ENCODE data around the gene GTF3C4. TPM values are rescaled to one million over a fixed set of nuclear protein-coding genes. Genes with fewer than 3 reads are reported as not detected.

The GTF3C4 gene
- total RNA-seq, 2 donors from 2014 or later: 28.5 to 29.3 TPM

- H3K9me3 ChIP-seq (ENCODE audit: control insufficient read depth, low read length): peaks cover 37% of the 10 kb centered on the region
- Mint-ChIP-seq H3K36me3 (ENCODE audit: low read depth) (peaks cover 41% of the 10 kb centered on the region), H3K27ac (no peak overlapping the region), H3K9me3 (no peaks in the 10 kb centered on the region), H3K27me3 (ENCODE audit: insufficient read depth) (no peaks in the 10 kb centered on the region), H3K4me1 (peaks cover 7% of the 10 kb centered on the region), H3K4me3 (no peak overlapping the region)
- H3K27ac ChIP-seq (ENCODE audit: low read depth, low read length): no peak overlapping the region
- no peaks in the 10 kb centered on the region for H3K27me3 ChIP-seq (ENCODE audit: control insufficient read depth, insufficient read depth, low read length, poor library complexity, severe bottlenecking)
- no peak for TF ChIP-seq CTCF (conservative IDR thresholded peaks at IDR 0.05)
- no peak overlapping the region for H3K9ac ChIP-seq (ENCODE audit: extremely low read depth, low read length, poor library complexity, severe bottlenecking)
- no peak for DNase-seq
- H3K4me1 ChIP-seq (ENCODE audit: control insufficient read depth, insufficient read depth, low read length): no peaks in the 10 kb centered on the region
- peak overlapping the region; percentile 70 for H3K4me3 ChIP-seq (ENCODE audit: low read length)
- H3K36me3 ChIP-seq (ENCODE audit: control insufficient read depth, insufficient read depth, low read length): peaks cover 71% of the 10 kb centered on the region
- 95% methylated on average over 4 of the region's 4 CpGs for WGBS, 2 experiments (ENCODE audit: insufficient coverage in 1 of 2, insufficient read length in 1 of 2)
Observed at GRCh38 chr9:132674485-132674884, 4.2 kb downstream of the GTF3C4 start.

- Mint-ChIP-seq H3K4me3 (no peak overlapping the region), H3K27ac (no peak overlapping the region), H3K36me3 (ENCODE audit: low read depth) (peaks cover 63% of the 10 kb centered on the region), H3K9me3 (no peaks in the 10 kb centered on the region), H3K27me3 (ENCODE audit: insufficient read depth) (no peaks in the 10 kb centered on the region), H3K4me1 (no peaks in the 10 kb centered on the region)
- 94% methylated on average over 8 of the region's 8 CpGs for WGBS, 2 experiments (ENCODE audit: insufficient coverage in 1 of 2, insufficient read length in 1 of 2)
- Histone ChIP-seq H3K9ac (ENCODE audit: extremely low read depth, low read length, poor library complexity, severe bottlenecking) (no peak overlapping the region), H3K27me3 (ENCODE audit: control insufficient read depth, insufficient read depth, low read length, poor library complexity, severe bottlenecking) (no peaks in the 10 kb centered on the region), H3K4me1 (ENCODE audit: control insufficient read depth, insufficient read depth, low read length) (no peaks in the 10 kb centered on the region), H3K36me3 (ENCODE audit: control insufficient read depth, insufficient read depth, low read length) (peaks cover 86% of the 10 kb centered on the region), H3K27ac (ENCODE audit: low read depth, low read length) (no peak overlapping the region), H3K9me3 (ENCODE audit: control insufficient read depth, low read length) (peaks cover 31% of the 10 kb centered on the region), H3K4me3 (ENCODE audit: low read length) (no peak overlapping the region)
- no peak for DNase-seq
- TF ChIP-seq CTCF (conservative IDR thresholded peaks at IDR 0.05): no peak
Observed at GRCh38 chr9:132677976-132678375, 7.7 kb downstream of the GTF3C4 start.

- no peaks in the 10 kb centered on the region for H3K4me1 Mint-ChIP-seq
- H3K4me3 Mint-ChIP-seq: no peak overlapping the region
- no peak overlapping the region for H3K27ac ChIP-seq (ENCODE audit: low read depth, low read length)
Observed at GRCh38 chr9:132679946-132680625, 9.8 kb downstream of the GTF3C4 start.

More at GRCh38 chr9:132679946-132680625, 9.8 kb downstream of the GTF3C4 start:
- Histone ChIP-seq H3K36me3 (ENCODE audit: control insufficient read depth, insufficient read depth, low read length) (peaks cover 85% of the 10 kb centered on the region), H3K4me1 (ENCODE audit: control insufficient read depth, insufficient read depth, low read length) (no peaks in the 10 kb centered on the region), H3K9ac (ENCODE audit: extremely low read depth, low read length, poor library complexity, severe bottlenecking) (no peak overlapping the region), H3K4me3 (ENCODE audit: low read length) (no peak overlapping the region), H3K9me3 (ENCODE audit: control insufficient read depth, low read length) (peaks cover 14% of the 10 kb centered on the region), H3K27me3 (ENCODE audit: control insufficient read depth, insufficient read depth, low read length, poor library complexity, severe bottlenecking) (no peaks in the 10 kb centered on the region)
- DNase-seq: no peak
- no peaks in the 10 kb centered on the region for H3K9me3 Mint-ChIP-seq
- TF ChIP-seq CTCF (conservative IDR thresholded peaks at IDR 0.05): no peak
- H3K27ac Mint-ChIP-seq: no peak overlapping the region
- peaks cover 65% of the 10 kb centered on the region for H3K36me3 Mint-ChIP-seq (ENCODE audit: low read depth)
- 92 to 95% methylated on average over 2 to 3 of the region's 3 CpGs for WGBS, 2 experiments (ENCODE audit: insufficient coverage in 1 of 2, insufficient read length in 1 of 2)
- H3K27me3 Mint-ChIP-seq (ENCODE audit: insufficient read depth): no peaks in the 10 kb centered on the region

Data from endodermal cell (in vitro differentiated cells).